ENCODE measurements around the gene RITA1. TPM values are rescaled to one million over a fixed set of nuclear protein-coding genes. Genes with fewer than 3 reads are reported as not detected.

Gene RITA1
- total RNA-seq, 2 donors from 2014 or later = 10.8 to 13.0 TPM

- intact Hi-C loops (cut with DNase I) = loop anchor here (5.0 kb wide), 2 partner anchors 123 to 178 kb away; no protein-coding TSS in a partner anchor
- no peak for DNase-seq
- ATAC-seq = no peak
Measured at GRCh38 chr12:113170457-113170856, 15.1 kb upstream of the RITA1 start.

- ATAC-seq = no peak
- intact Hi-C loops (cut with DNase I) = loop anchor here (5.0 kb wide), 2 partner anchors 124 to 179 kb away; no protein-coding TSS in a partner anchor
- DNase-seq = no peak
Measured at GRCh38 chr12:113170926-113171325, 14.6 kb upstream of the RITA1 start.

- intact Hi-C loops (cut with DNase I) = loop anchor here (5.0 kb wide), 2 partner anchors 124 to 179 kb away; no protein-coding TSS in a partner anchor
- ATAC-seq = no peak
- DNase-seq = no peak
Measured at GRCh38 chr12:113171543-113171942, 14.0 kb upstream of the RITA1 start.

- no peak for ATAC-seq
- intact Hi-C loops (cut with DNase I) = loop anchor here (5.0 kb wide), 2 partner anchors 125 to 180 kb away; no protein-coding TSS in a partner anchor
- DNase-seq = no peak
Measured at GRCh38 chr12:113172185-113172584, 13.3 kb upstream of the RITA1 start.

GRCh38 chr12:113173081-113173698 lies 12.3 kb upstream of the RITA1 start:
- DNase-seq (no peak), ATAC-seq (no peak)
- intact Hi-C loops (cut with DNase I) = loop anchor here (5.0 kb wide), 2 partner anchors 126 to 181 kb away; no protein-coding TSS in a partner anchor

GRCh38 chr12:113174461-113175384 lies 10.8 kb upstream of the RITA1 start:
- intact Hi-C loops (cut with DNase I) = loop anchor here (2.0 to 5.0 kb wide), 3 partner anchors 126 to 182 kb away; no protein-coding TSS in a partner anchor

GRCh38 chr12:113179023-113179422 lies 6.5 kb upstream of the RITA1 start:
- intact Hi-C loops (cut with DNase I) = no loop called here
- no peak for ATAC-seq

More at GRCh38 chr12:113174461-113175384, 10.8 kb upstream of the RITA1 start:
- DNase-seq = peak; percentile 70
- ATAC-seq = peak; percentile 78 to 83

GRCh38 chr12:113180333-113180732 lies 5.2 kb upstream of the RITA1 start:
- intact Hi-C loops (cut with DNase I) = no loop called here
- no peak for ATAC-seq
- no peak for DNase-seq

More at GRCh38 chr12:113179023-113179422, 6.5 kb upstream of the RITA1 start:
- DNase-seq = no peak

- intact Hi-C loops (cut with DNase I) = no loop called here
- DNase-seq (no peak), ATAC-seq (no peak)
Measured at GRCh38 chr12:113181975-113182374, 3.5 kb upstream of the RITA1 start.

GRCh38 chr12:113183030-113183589 lies 2.4 kb upstream of the RITA1 start:
- no peak for DNase-seq
- intact Hi-C loops (cut with DNase I) = no loop called here
- ATAC-seq = no peak

GRCh38 chr12:113184098-113184899 lies 1.2 kb upstream of the RITA1 start:
- intact Hi-C loops (cut with DNase I) = no loop called here
- DNase-seq (peak; percentile 77), ATAC-seq (peak; percentile 44 to 65)

GRCh38 chr12:113184900-113185179 lies 681 bp upstream of the RITA1 start:
- intact Hi-C loops (cut with DNase I) = no loop called here
- ATAC-seq = peak; percentile 93 to 94
- DNase-seq = peak; percentile 92

- no peak for DNase-seq
- ATAC-seq = no peak
- intact Hi-C loops (cut with DNase I) = no loop called here
Measured at GRCh38 chr12:113186033-113186365, 478 bp downstream of the RITA1 start.

GRCh38 chr12:113186666-113187325 lies 1.3 kb downstream of the RITA1 start:
- DNase-seq (no peak), ATAC-seq (no peak)
- intact Hi-C loops (cut with DNase I) = no loop called here

- intact Hi-C loops (cut with DNase I) = no loop called here
- DNase-seq (no peak), ATAC-seq (no peak)
Measured at GRCh38 chr12:113189361-113189760, 3.8 kb downstream of the RITA1 start.

GRCh38 chr12:113190761-113191160 lies 5.2 kb downstream of the RITA1 start:
- intact Hi-C loops (cut with DNase I) = loop anchor here in 1 of 2 donors (10.0 kb wide), 1 partner anchor 104 kb away; no protein-coding TSS in a partner anchor
- ATAC-seq (no peak), DNase-seq (no peak)

- no peak for ATAC-seq
- intact Hi-C loops (cut with DNase I) = loop anchor here in 1 of 2 donors (10.0 kb wide), 1 partner anchor 104 kb away; no protein-coding TSS in a partner anchor
- DNase-seq = no peak
Measured at GRCh38 chr12:113191227-113191626, 5.7 kb downstream of the RITA1 start.

GRCh38 chr12:113194971-113195391 lies 9.5 kb downstream of the RITA1 start:
- ATAC-seq (no peak), DNase-seq (no peak)
- intact Hi-C loops (cut with DNase I) = loop anchor here in 1 of 2 donors (5.0 to 10.0 kb wide), 2 partner anchors 100 to 232 kb away; no protein-coding TSS in a partner anchor

Data from left cardiac atrium (tissue), 4 donors.